Esophagus squamous epithelium (tissue), 4 donors: ENCODE data around the gene ZFAND3.

Source experiments
- POLR2A ChIP-seq, 4 donors: fragments of 450-650 bp; IDR thresholded peaks; one replicate each; pipeline ENCODE4 v1.6.1; 2017; ENCODE audit warnings: antibody characterized with exemption in 4 of 4, mild to moderate bottlenecking in 4 of 4, moderate library complexity in 3 of 4
- TF ChIP-seq, protein P1 (sequence below), 6 experiments: fragments of 450-650 bp in 4 of 6; fragments of 200-600 bp in 2 of 6; sonication (generic) in 2 of 6; IDR thresholded peaks; one replicate each; pipeline ENCODE4 v1.5.1; 2016 to 2019; ENCODE audit warnings: antibody characterized with exemption in 6 of 6, mild to moderate bottlenecking in 4 of 6, moderate library complexity in 4 of 6

GRCh38 chr6:38169977-38170526 is 350.5 kb downstream of the ZFAND3 start:
- TF ChIP-seq, protein P1, sequence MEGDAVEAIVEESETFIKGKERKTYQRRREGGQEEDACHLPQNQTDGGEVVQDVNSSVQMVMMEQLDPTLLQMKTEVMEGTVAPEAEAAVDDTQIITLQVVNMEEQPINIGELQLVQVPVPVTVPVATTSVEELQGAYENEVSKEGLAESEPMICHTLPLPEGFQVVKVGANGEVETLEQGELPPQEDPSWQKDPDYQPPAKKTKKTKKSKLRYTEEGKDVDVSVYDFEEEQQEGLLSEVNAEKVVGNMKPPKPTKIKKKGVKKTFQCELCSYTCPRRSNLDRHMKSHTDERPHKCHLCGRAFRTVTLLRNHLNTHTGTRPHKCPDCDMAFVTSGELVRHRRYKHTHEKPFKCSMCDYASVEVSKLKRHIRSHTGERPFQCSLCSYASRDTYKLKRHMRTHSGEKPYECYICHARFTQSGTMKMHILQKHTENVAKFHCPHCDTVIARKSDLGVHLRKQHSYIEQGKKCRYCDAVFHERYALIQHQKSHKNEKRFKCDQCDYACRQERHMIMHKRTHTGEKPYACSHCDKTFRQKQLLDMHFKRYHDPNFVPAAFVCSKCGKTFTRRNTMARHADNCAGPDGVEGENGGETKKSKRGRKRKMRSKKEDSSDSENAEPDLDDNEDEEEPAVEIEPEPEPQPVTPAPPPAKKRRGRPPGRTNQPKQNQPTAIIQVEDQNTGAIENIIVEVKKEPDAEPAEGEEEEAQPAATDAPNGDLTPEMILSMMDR (IDR thresholded peaks at IDR 0.05): no peak
- TF ChIP-seq POLR2A (IDR thresholded peaks at IDR 0.05): no peak
